ENCODE measurements around the gene F10.

DNA sequence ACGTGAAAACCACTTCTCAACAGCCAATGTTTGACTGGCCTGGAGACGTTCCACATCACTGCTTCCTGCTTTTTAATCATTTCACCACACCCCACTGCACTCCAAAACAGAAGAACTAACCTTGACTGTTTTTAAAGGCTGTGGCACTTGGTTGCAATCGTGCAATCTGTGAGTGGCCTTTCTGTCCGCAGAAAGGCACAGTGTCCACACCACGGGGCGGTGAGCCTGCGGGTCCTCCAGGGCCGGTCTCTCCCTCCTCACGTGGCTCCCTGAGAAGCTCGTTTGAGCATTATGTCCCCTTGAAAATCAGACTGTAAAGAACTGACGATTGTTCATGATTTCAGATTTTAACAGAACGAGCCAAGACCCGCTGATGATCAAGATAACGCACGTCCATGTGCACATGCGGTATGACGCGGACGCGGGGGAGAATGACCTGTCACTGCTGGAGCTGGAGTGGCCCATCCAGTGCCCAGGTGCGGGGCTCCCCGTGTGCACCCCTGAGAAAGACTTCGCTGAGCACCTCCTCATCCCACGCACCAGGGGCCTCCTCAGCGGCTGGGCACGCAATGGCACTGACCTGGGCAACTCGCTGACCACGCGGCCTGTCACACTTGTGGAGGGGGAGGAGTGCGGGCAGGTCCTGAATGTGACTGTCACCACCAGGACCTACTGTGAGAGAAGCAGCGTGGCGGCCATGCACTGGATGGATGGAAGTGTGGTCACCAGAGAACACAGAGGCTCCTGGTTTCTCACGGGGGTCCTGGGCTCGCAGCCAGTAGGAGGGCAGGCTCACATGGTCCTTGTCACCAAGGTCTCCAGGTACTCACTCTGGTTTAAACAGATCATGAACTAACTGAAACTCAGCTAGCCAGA is 48.9 kb downstream of the F10 start:
- TF ChIP-seq, protein P1, sequence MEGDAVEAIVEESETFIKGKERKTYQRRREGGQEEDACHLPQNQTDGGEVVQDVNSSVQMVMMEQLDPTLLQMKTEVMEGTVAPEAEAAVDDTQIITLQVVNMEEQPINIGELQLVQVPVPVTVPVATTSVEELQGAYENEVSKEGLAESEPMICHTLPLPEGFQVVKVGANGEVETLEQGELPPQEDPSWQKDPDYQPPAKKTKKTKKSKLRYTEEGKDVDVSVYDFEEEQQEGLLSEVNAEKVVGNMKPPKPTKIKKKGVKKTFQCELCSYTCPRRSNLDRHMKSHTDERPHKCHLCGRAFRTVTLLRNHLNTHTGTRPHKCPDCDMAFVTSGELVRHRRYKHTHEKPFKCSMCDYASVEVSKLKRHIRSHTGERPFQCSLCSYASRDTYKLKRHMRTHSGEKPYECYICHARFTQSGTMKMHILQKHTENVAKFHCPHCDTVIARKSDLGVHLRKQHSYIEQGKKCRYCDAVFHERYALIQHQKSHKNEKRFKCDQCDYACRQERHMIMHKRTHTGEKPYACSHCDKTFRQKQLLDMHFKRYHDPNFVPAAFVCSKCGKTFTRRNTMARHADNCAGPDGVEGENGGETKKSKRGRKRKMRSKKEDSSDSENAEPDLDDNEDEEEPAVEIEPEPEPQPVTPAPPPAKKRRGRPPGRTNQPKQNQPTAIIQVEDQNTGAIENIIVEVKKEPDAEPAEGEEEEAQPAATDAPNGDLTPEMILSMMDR (IDR thresholded peaks at IDR 0.05; ENCODE audit: poor library complexity, severe bottlenecking): no peak
- no peak for TF ChIP-seq EZH2 (IDR thresholded peaks at IDR 0.05; ENCODE audit: borderline replicate concordance, insufficient read depth, low read length, poor library complexity, severe bottlenecking)
- no peak for TF ChIP-seq SMC3 (conservative IDR thresholded peaks at IDR 0.05; ENCODE audit: poor library complexity)
- no peak for TF ChIP-seq EP300 (conservative IDR thresholded peaks at IDR 0.05; ENCODE audit: poor library complexity, severe bottlenecking)
- no peak for TF ChIP-seq POLR2AphosphoS5 (IDR thresholded peaks at IDR 0.05)
- TF ChIP-seq, protein P2, sequence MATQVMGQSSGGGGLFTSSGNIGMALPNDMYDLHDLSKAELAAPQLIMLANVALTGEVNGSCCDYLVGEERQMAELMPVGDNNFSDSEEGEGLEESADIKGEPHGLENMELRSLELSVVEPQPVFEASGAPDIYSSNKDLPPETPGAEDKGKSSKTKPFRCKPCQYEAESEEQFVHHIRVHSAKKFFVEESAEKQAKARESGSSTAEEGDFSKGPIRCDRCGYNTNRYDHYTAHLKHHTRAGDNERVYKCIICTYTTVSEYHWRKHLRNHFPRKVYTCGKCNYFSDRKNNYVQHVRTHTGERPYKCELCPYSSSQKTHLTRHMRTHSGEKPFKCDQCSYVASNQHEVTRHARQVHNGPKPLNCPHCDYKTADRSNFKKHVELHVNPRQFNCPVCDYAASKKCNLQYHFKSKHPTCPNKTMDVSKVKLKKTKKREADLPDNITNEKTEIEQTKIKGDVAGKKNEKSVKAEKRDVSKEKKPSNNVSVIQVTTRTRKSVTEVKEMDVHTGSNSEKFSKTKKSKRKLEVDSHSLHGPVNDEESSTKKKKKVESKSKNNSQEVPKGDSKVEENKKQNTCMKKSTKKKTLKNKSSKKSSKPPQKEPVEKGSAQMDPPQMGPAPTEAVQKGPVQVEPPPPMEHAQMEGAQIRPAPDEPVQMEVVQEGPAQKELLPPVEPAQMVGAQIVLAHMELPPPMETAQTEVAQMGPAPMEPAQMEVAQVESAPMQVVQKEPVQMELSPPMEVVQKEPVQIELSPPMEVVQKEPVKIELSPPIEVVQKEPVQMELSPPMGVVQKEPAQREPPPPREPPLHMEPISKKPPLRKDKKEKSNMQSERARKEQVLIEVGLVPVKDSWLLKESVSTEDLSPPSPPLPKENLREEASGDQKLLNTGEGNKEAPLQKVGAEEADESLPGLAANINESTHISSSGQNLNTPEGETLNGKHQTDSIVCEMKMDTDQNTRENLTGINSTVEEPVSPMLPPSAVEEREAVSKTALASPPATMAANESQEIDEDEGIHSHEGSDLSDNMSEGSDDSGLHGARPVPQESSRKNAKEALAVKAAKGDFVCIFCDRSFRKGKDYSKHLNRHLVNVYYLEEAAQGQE (IDR thresholded peaks at IDR 0.05; ENCODE audit: borderline replicate concordance): no peak
- no peak for TF ChIP-seq MXI1 (conservative IDR thresholded peaks at IDR 0.05; ENCODE audit: poor library complexity, severe bottlenecking)

Data from neural cell (in vitro differentiated cells).